AG09319 (cell line): ENCODE data around the gene SEC24B.
"Not testable (repeated sequence)": the region's sequence is repeated elsewhere in the genome, so short reads cannot be mapped to it uniquely, and the experiment has no call there.

Source experiments
- DNase-seq: peaks from one replicate; pipeline ENCODE4 v3.0.0-alpha.2; 2010; ENCODE audit warnings: low read depth; ENCODE audit errors: extremely low read depth
- CTCF ChIP-seq: IDR thresholded peaks from 2 replicates; pipeline ENCODE4 v1.5.1; 2011; ENCODE audit warnings: low read depth, mild to moderate bottlenecking, inconsistent platforms, low read length, moderate library complexity

Gene SEC24B

GRCh38 chr4:109574931-109575804, 141.6 kb downstream of the SEC24B start:
- TF ChIP-seq CTCF = no peak
- no peak for DNase-seq

GRCh38 chr4:109576462-109576861, 142.8 kb downstream of the SEC24B start:
- DNase-seq = no peak
- TF ChIP-seq CTCF = no peak

DNA sequence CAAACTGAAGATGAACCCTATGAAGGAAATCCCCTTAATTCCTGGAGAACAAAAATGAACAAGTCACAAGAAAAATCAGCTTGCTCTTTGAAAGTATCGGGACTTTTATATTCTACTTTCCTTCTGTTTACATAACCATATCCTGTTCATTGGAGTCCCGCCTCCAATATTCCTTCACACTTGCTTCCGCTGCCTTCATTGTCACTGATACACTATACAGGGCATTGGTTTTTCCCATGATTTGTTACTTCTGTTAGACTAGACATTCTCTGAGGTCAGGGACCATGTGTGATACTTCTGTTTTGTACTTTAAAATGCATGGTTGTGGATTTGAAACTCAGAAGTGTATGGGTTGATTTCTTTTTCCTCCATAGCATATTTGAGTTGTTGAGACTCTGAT, 145.2 kb downstream of the SEC24B start:
- no peak for TF ChIP-seq CTCF
- no peak for DNase-seq

GRCh38 chr4:109579997-109580396, 146.4 kb downstream of the SEC24B start:
- not testable (repeated sequence) for DNase-seq

- DNase-seq = no peak
- TF ChIP-seq CTCF = no peak
Measured at GRCh38 chr4:109588176-109588575, 154.6 kb downstream of the SEC24B start.

GRCh38 chr4:109589119-109589518, 155.5 kb downstream of the SEC24B start:
- DNase-seq = no peak
- TF ChIP-seq CTCF = no peak

DNA sequence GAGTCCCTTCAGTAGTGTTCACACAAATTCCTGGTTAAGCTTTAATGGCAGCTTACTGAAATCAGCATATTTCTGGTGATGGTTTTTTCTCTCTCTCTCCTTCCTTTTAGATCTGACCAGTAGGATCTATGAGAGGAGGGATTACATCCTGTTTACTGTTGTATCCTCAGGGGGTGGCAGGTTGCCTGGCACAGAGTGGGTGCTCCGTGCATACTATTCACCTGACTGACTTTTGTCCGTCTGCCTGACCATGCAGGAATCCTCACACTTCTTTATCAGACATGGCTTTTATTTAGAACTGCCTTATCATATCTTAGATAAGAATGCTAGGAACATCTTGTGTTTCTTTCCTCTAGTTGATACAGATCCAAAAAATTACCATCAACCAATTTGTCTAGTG, 156.0 kb downstream of the SEC24B start:
- DNase-seq = no peak
- no peak for TF ChIP-seq CTCF
